Activated CD4-positive, alpha-beta T cell treated with anti-CD3 and anti-CD28 coated beads, Interleukin-2, amount 10 ng/mL, durations not matched to agents 7 days and 5 days (primary cell): ENCODE results near the gene DLX2. TPM values are rescaled to one million over a fixed set of nuclear protein-coding genes. Genes with fewer than 3 reads are reported as not detected.

Experiments used
- CTCF ChIA-PET: fragments of 350-600 bp; sonication (Branson Sonifier 250); formaldehyde crosslinking; loops from one replicate; lab custom pipeline; 2021; ENCODE audit warnings: antibody characterized with exemption; lab: Charles Lee
- POLR2A ChIA-PET: fragments of 350-600 bp; sonication (Branson Sonifier 250); formaldehyde crosslinking; loops from one replicate; lab custom pipeline; 2021; ENCODE audit warnings: antibody characterized with exemption; lab: Charles Lee
- DNase-seq: peaks from one replicate; pipeline ENCODE4 v3.0.0-alpha.2; 2020
- H3K27ac Mint-ChIP-seq: one replicate; pipeline ENCODE4 v1.8.0; 2021; ENCODE audit warnings: mild to moderate bottlenecking, moderate library complexity, mixed read lengths
- H3K27me3 Mint-ChIP-seq: one replicate; pipeline ENCODE4 v1.8.0; 2021; ENCODE audit warnings: mixed read lengths
- H3K36me3 Mint-ChIP-seq: one replicate; pipeline ENCODE4 v1.8.0; 2021; ENCODE audit warnings: low read depth, mixed read lengths
- H3K4me1 Mint-ChIP-seq: one replicate; pipeline ENCODE4 v1.8.0; 2021; ENCODE audit warnings: mixed read lengths
- H3K4me3 Mint-ChIP-seq: one replicate; pipeline ENCODE4 v1.8.0; 2021; ENCODE audit warnings: mild to moderate bottlenecking, moderate library complexity, mixed read lengths
- H3K9me3 Mint-ChIP-seq: one replicate; pipeline ENCODE4 v1.8.0; 2021; ENCODE audit warnings: mixed read lengths
- total RNA-seq, 2 experiments: library from RNA; stranded (reverse); gene quantifications; one replicate each; pipeline ENCODE4 v1.2.3, GENCODE V29; 2021

Gene DLX2
- total RNA-seq, 2 experiments from 2014 or later, result not detected

DNA sequence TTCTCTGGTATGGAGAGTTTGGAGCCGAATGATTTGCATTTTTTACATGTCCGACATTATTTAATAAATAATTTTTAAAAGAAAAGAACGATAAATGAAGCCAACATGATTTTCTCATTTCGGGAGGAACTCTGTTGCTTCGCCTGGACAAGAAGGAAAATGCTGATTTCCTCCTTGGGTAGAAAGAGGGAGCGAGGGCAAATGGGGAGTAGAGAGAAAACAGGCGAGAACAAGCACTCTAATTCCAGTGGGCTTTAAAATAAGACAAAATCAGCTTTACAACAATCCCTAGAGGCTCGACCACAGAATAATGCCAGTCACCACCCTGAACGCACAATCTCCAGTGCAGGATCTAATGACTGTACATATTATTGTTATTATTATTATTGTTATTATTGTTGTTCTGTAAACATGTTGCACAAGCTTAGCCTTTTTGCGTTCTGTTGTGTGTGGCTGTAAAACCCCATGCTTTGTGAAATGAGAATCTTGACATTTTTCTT is 13.6 kb downstream of the DLX2 start:
- no peak for DNase-seq
- peaks cover 59% of the 10 kb centered on the region for H3K4me1 Mint-ChIP-seq
- CTCF ChIA-PET, result no interaction called here

DNA sequence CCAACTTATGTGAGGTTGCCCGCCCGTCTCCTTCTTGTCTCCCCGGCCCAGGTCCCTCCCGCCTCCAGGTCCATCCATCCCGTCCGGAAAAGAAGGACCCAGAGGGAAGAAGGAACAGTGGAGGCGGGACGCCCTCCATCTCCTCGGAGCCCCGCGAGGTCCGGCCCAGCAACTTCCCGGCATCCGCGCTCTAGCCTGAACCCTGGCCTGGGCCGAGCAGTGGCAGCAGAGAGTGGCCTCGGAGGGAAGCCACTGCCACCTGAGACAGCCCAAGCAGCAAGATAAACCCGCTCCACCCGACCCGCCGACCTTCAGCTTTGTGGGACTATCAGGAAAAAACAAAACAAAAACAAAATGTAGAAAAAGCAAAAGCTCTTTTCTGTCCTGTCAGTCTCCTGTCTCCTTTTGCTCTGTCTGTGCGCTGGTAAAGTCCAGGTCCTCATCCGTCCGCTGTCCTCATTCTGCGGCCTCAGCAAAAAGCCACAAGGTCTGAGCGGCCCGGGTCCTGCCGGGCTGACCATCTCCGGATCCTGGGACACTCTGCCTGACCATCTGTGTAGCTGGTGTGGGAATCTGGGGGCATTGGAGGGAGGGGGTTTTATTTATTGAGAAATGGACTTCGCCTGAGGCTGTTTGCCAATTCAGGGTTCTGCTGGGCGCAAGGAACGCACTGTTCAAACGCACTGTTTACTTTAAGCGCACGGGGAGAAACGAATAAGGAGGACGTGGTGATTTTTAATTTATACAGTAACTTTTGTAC is 14.3 kb downstream of the DLX2 start:
- Mint-ChIP-seq H3K4me1 (peaks cover 59% of the 10 kb centered on the region), H3K4me3 (peak overlapping the region; percentile 57), H3K36me3 (peaks cover 6% of the 10 kb centered on the region), H3K27me3 (peaks cover 95% of the 10 kb centered on the region), H3K9me3 (no peaks in the 10 kb centered on the region), H3K27ac (peak overlapping the region; percentile 81)
- POLR2A ChIA-PET, result no interaction called here
- peak; percentile 6 for DNase-seq
- CTCF ChIA-PET, result interaction anchor here (1.1 to 1.3 kb wide), 2 partner anchors 14 to 19 kb away, joined by 3 to 4 read pairs; no protein-coding TSS in a partner anchor

More for the DNA sequence above, 13.6 kb downstream of the DLX2 start:
- Mint-ChIP-seq H3K27me3 (peaks cover 95% of the 10 kb centered on the region), H3K27ac (no peak overlapping the region), H3K36me3 (peaks cover 4% of the 10 kb centered on the region), H3K4me3 (no peak overlapping the region), H3K9me3 (no peaks in the 10 kb centered on the region)
- POLR2A ChIA-PET, result no interaction called here

- DNase-seq, result peak; percentile 4
- Mint-ChIP-seq H3K9me3 (no peaks in the 10 kb centered on the region), H3K27ac (peak overlapping the region; percentile 81), H3K36me3 (peaks cover 6% of the 10 kb centered on the region), H3K4me1 (peaks cover 60% of the 10 kb centered on the region), H3K27me3 (peaks cover 94% of the 10 kb centered on the region), H3K4me3 (peak overlapping the region; percentile 57)
- ChIA-PET POLR2A (no interaction called here), CTCF (interaction anchor here (0.6 to 2.0 kb wide), 4 partner anchors 14 to 497 kb away, joined by 3 to 9 read pairs (median 4); no protein-coding TSS in a partner anchor)
Observed at GRCh38 chr2:172087780-172088244, 14.9 kb downstream of the DLX2 start.

- POLR2A ChIA-PET, result no interaction called here
- Mint-ChIP-seq H3K4me3 (peak overlapping the region; percentile 57), H3K36me3 (peaks cover 6% of the 10 kb centered on the region), H3K4me1 (peaks cover 63% of the 10 kb centered on the region), H3K9me3 (no peaks in the 10 kb centered on the region), H3K27me3 (peaks cover 94% of the 10 kb centered on the region), H3K27ac (peak overlapping the region; percentile 81)
- DNase-seq, result no peak
- CTCF ChIA-PET, result interaction anchor here (0.6 to 2.7 kb wide), 6 partner anchors 9 to 498 kb away, joined by 3 to 9 read pairs (median 4); no protein-coding TSS in a partner anchor
Observed at GRCh38 chr2:172087207-172087779, 15.4 kb downstream of the DLX2 start.

DNA sequence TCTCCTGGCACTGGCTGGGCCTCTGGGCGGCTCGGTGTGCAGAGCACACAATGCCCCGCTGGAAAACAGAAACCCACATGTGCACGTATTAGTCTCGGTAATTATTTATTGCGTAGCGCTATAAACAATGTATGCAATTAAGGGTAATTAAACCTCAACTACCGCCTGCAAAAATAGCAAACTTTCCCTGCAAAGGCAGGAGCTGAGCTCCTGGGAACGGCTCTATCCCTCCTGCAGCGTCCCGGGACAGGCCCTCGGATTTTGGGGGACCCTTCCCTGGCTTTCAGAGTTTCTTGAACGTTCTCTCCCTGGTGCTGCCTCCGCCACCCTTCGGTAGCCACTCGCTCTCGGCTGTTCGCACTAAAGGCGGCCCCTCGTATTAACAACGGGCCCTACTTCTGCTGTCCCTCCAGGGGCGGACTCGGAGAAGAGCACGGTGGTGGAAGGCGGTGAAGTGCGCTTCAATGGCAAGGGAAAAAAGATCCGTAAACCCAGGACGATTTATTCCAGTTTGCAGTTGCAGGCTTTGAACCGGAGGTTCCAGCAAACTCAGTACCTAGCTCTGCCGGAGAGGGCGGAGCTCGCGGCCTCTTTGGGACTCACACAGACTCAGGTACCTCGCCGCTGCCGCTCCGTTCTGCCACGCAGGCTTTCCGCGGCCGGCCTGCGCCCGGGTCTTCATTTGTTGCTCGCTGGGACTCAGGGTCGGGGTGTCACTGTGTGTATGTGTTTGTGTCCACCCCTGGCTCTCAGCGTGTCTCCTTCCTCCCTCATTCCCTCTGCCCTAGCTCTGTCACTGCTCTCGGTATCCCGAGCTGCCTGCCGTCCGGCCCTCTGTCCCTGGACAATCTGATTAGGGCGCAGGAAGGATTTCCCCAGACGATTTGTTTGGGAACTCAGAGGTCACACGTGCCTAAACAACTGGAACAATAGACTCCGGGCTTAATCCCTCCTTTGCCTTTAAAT is 16.2 kb downstream of the DLX2 start:
- peaks cover 94% of the 10 kb centered on the region for H3K27me3 Mint-ChIP-seq
- H3K9me3 Mint-ChIP-seq, result no peaks in the 10 kb centered on the region
- peaks cover 64% of the 10 kb centered on the region for H3K4me1 Mint-ChIP-seq
- H3K4me3 Mint-ChIP-seq, result peak overlapping the region; percentile 57
- peak overlapping the region; percentile 81 for H3K27ac Mint-ChIP-seq
- ChIA-PET CTCF (interaction anchor here (1.0 to 2.7 kb wide), 4 partner anchors 10 to 20 kb away, joined by 3 to 9 read pairs (median 6); no protein-coding TSS in a partner anchor), POLR2A (no interaction called here)
- peak; percentile 65 for DNase-seq
- H3K36me3 Mint-ChIP-seq, result peaks cover 6% of the 10 kb centered on the region

- H3K27me3 Mint-ChIP-seq, result peaks cover 95% of the 10 kb centered on the region
- peak within 1 kb of the TSS; percentile 71 for H3K27ac Mint-ChIP-seq
- POLR2A ChIA-PET, result no interaction called here
- no peaks in the 10 kb centered on the region for H3K9me3 Mint-ChIP-seq
- H3K36me3 Mint-ChIP-seq, result peaks cover 9% of the 10 kb centered on the region
- peak within 1 kb of the TSS; percentile 57 for H3K4me3 Mint-ChIP-seq
- peaks cover 66% of the 10 kb centered on the region for H3K4me1 Mint-ChIP-seq
- peak; percentile 6 for DNase-seq
- CTCF ChIA-PET, result interaction anchor here (0.6 to 2.7 kb wide), 6 partner anchors 12 to 467 kb away, joined by 3 to 9 read pairs (median 3); partner anchors contain the start of gene DLX2
Observed at GRCh38 chr2:172085460-172086159, 17.1 kb downstream of the DLX2 start, which contains the start of gene DLX1. Gene DLX1 (plus strand): TSS chr2:172085507. CDS start chr2:172085678, 171 bp downstream.

- H3K4me3 Mint-ChIP-seq, result peak overlapping the region; percentile 57
- peak; percentile 53 for DNase-seq
- no peak overlapping the region for H3K27ac Mint-ChIP-seq
- ChIA-PET POLR2A (no interaction called here), CTCF (interaction anchor here (0.6 to 2.7 kb wide), 4 partner anchors 17 to 466 kb away, joined by 3 to 8 read pairs (median 3); partner anchors contain the start of gene DLX2)
- peaks cover 66% of the 10 kb centered on the region for H3K4me1 Mint-ChIP-seq
- H3K9me3 Mint-ChIP-seq, result no peaks in the 10 kb centered on the region
- peaks cover 12% of the 10 kb centered on the region for H3K36me3 Mint-ChIP-seq
- H3K27me3 Mint-ChIP-seq, result peaks cover 95% of the 10 kb centered on the region
Observed at GRCh38 chr2:172084645-172085459, 17.8 kb downstream of the DLX2 start.

GRCh38 chr2:172084395-172084644 is 18.4 kb downstream of the DLX2 start:
- peaks cover 95% of the 10 kb centered on the region for H3K27me3 Mint-ChIP-seq
- POLR2A ChIA-PET, result no interaction called here

GRCh38 chr2:172083628-172084394 is 18.9 kb downstream of the DLX2 start:
- POLR2A ChIA-PET, result no interaction called here
- Mint-ChIP-seq H3K9me3 (no peaks in the 10 kb centered on the region), H3K27me3 (peaks cover 95% of the 10 kb centered on the region), H3K27ac (peak overlapping the region; percentile 69), H3K4me3 (peak overlapping the region; percentile 57), H3K36me3 (peaks cover 12% of the 10 kb centered on the region), H3K4me1 (peaks cover 66% of the 10 kb centered on the region)
- CTCF ChIA-PET, result interaction anchor here (1.3 to 2.0 kb wide), 2 partner anchors 9 to 16 kb away, joined by 5 to 6 read pairs; no protein-coding TSS in a partner anchor
- DNase-seq, result no peak

More at GRCh38 chr2:172084395-172084644, 18.4 kb downstream of the DLX2 start:
- Mint-ChIP-seq H3K9me3 (no peaks in the 10 kb centered on the region), H3K36me3 (peaks cover 12% of the 10 kb centered on the region), H3K27ac (peak overlapping the region; percentile 55), H3K4me3 (peak overlapping the region; percentile 57), H3K4me1 (peaks cover 66% of the 10 kb centered on the region)
- DNase-seq, result no peak
- CTCF ChIA-PET, result interaction anchor here (2.0 to 2.7 kb wide), 2 partner anchors 15 to 22 kb away, joined by 6 to 8 read pairs; no protein-coding TSS in a partner anchor

DNA sequence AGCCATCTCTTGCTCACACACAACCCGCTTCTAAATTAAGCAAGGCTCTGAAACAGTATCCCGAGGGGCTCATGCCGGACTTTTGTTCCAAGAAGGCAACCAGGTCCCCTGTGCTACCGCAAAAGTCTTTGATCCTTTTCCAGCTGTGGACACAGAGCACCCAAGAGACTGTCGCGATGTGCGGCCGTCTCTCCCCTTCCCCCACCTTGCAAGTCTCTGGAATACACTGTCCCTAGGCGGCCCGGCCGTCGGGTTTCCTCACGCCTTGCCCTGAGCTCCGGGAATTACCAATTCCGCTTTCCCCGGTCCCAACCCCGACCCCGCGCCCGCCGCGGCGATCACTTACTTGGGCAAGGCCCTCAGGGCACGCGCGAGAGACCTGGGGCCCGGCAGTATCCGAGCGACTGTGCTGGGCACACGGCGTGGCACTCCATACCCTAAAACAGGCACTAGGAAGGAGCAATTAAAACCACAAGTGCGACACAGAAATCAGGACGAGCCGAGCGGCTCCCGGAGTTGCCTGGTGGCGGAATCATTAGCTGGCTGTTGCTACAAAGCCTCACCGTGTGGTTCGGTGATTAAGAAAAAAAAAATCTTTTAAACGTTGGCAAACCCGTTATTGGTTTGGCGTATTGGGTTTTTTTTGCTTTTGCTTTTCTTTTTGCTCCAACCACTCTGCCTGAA is 19.6 kb downstream of the DLX2 start:
- POLR2A ChIA-PET, result no interaction called here
- peaks cover 60% of the 10 kb centered on the region for H3K4me1 Mint-ChIP-seq
- no peak for DNase-seq
- no peaks in the 10 kb centered on the region for H3K9me3 Mint-ChIP-seq
- CTCF ChIA-PET, result interaction anchor here (0.7 to 2.0 kb wide), 6 partner anchors 10 to 470 kb away, joined by 3 to 6 read pairs (median 4); no protein-coding TSS in a partner anchor
- H3K36me3 Mint-ChIP-seq, result peaks cover 11% of the 10 kb centered on the region
- peak overlapping the region; percentile 57 for H3K4me3 Mint-ChIP-seq
- H3K27me3 Mint-ChIP-seq, result peaks cover 93% of the 10 kb centered on the region
- H3K27ac Mint-ChIP-seq, result peak overlapping the region; percentile 41
